ENCODE results near the gene EGFL7.

DNA sequence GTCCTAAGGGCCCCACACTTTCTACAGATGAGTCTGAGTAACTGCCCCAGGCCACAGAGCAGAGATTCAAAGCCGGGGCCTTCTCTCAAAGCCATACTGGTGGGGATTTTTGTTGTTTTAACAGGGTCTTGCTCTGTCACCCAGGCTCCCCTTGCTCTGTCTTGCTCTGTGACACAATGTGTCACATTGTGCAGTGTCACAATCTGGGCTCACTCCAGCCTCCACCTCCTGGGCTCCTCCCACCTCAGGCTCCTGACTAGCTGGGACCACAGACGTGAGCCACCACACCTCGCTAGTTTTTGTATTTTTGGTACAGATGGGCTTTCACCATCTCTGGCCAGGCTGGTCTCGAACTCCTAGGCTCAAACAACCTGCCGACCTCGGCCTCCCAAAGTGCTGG lies 15.9 kb downstream of the EGFL7 start:
- TF ChIP-seq CBFB (CRISPR knock-in tag; IDR thresholded peaks at IDR 0.05; ENCODE audit: low read depth): no peak
- no peak for TF ChIP-seq NR1H2 (CRISPR knock-in tag; IDR thresholded peaks at IDR 0.05)
- no peak for TF ChIP-seq MXD4 (CRISPR knock-in tag; IDR thresholded peaks at IDR 0.05; ENCODE audit: borderline replicate concordance)
- TF ChIP-seq, protein P1, sequence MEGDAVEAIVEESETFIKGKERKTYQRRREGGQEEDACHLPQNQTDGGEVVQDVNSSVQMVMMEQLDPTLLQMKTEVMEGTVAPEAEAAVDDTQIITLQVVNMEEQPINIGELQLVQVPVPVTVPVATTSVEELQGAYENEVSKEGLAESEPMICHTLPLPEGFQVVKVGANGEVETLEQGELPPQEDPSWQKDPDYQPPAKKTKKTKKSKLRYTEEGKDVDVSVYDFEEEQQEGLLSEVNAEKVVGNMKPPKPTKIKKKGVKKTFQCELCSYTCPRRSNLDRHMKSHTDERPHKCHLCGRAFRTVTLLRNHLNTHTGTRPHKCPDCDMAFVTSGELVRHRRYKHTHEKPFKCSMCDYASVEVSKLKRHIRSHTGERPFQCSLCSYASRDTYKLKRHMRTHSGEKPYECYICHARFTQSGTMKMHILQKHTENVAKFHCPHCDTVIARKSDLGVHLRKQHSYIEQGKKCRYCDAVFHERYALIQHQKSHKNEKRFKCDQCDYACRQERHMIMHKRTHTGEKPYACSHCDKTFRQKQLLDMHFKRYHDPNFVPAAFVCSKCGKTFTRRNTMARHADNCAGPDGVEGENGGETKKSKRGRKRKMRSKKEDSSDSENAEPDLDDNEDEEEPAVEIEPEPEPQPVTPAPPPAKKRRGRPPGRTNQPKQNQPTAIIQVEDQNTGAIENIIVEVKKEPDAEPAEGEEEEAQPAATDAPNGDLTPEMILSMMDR (IDR thresholded peaks at IDR 0.05): no peak
- TF ChIP-seq, protein P2, sequence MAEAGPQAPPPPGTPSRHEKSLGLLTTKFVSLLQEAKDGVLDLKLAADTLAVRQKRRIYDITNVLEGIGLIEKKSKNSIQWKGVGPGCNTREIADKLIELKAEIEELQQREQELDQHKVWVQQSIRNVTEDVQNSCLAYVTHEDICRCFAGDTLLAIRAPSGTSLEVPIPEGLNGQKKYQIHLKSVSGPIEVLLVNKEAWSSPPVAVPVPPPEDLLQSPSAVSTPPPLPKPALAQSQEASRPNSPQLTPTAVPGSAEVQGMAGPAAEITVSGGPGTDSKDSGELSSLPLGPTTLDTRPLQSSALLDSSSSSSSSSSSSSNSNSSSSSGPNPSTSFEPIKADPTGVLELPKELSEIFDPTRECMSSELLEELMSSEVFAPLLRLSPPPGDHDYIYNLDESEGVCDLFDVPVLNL (CRISPR knock-in tag; IDR thresholded peaks at IDR 0.05; ENCODE audit: borderline replicate concordance, low read depth): no peak
- no peak for TF ChIP-seq JUN (CRISPR knock-in tag; IDR thresholded peaks at IDR 0.05)
- TF ChIP-seq ATF1 (CRISPR knock-in tag; IDR thresholded peaks at IDR 0.05): no peak
- TF ChIP-seq, protein P3, sequence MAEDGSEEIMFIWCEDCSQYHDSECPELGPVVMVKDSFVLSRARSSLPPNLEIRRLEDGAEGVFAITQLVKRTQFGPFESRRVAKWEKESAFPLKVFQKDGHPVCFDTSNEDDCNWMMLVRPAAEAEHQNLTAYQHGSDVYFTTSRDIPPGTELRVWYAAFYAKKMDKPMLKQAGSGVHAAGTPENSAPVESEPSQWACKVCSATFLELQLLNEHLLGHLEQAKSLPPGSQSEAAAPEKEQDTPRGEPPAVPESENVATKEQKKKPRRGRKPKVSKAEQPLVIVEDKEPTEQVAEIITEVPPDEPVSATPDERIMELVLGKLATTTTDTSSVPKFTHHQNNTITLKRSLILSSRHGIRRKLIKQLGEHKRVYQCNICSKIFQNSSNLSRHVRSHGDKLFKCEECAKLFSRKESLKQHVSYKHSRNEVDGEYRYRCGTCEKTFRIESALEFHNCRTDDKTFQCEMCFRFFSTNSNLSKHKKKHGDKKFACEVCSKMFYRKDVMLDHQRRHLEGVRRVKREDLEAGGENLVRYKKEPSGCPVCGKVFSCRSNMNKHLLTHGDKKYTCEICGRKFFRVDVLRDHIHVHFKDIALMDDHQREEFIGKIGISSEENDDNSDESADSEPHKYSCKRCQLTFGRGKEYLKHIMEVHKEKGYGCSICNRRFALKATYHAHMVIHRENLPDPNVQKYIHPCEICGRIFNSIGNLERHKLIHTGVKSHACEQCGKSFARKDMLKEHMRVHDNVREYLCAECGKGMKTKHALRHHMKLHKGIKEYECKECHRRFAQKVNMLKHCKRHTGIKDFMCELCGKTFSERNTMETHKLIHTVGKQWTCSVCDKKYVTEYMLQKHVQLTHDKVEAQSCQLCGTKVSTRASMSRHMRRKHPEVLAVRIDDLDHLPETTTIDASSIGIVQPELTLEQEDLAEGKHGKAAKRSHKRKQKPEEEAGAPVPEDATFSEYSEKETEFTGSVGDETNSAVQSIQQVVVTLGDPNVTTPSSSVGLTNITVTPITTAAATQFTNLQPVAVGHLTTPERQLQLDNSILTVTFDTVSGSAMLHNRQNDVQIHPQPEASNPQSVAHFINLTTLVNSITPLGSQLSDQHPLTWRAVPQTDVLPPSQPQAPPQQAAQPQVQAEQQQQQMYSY (CRISPR knock-in tag; IDR thresholded peaks at IDR 0.05): no peak
- TF ChIP-seq FOXJ3 (CRISPR knock-in tag; IDR thresholded peaks at IDR 0.05; ENCODE audit: borderline replicate concordance): no peak
- TF ChIP-seq, protein P4, sequence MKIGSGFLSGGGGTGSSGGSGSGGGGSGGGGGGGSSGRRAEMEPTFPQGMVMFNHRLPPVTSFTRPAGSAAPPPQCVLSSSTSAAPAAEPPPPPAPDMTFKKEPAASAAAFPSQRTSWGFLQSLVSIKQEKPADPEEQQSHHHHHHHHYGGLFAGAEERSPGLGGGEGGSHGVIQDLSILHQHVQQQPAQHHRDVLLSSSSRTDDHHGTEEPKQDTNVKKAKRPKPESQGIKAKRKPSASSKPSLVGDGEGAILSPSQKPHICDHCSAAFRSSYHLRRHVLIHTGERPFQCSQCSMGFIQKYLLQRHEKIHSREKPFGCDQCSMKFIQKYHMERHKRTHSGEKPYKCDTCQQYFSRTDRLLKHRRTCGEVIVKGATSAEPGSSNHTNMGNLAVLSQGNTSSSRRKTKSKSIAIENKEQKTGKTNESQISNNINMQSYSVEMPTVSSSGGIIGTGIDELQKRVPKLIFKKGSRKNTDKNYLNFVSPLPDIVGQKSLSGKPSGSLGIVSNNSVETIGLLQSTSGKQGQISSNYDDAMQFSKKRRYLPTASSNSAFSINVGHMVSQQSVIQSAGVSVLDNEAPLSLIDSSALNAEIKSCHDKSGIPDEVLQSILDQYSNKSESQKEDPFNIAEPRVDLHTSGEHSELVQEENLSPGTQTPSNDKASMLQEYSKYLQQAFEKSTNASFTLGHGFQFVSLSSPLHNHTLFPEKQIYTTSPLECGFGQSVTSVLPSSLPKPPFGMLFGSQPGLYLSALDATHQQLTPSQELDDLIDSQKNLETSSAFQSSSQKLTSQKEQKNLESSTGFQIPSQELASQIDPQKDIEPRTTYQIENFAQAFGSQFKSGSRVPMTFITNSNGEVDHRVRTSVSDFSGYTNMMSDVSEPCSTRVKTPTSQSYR (CRISPR knock-in tag; IDR thresholded peaks at IDR 0.05): no peak
- no peak for TF ChIP-seq HMGA2 (CRISPR knock-in tag; IDR thresholded peaks at IDR 0.05)
